HepG2 (cell line): ENCODE measurements around the gene TMEM74B. TPM values are rescaled to one million over a fixed set of nuclear protein-coding genes. Genes with fewer than 3 reads are reported as not detected.
A peak's percentile ranks its signal among the peaks of the same experiment; 100 is the strongest.

Experiments
- ARHGAP35 ChIP-seq: sonication (generic); formaldehyde crosslinking; IDR thresholded peaks from 2 replicates; pipeline ENCODE4 v1.9.0; 2022; ENCODE audit warnings: mild to moderate bottlenecking, inconsistent platforms, moderate library complexity, missing genetic modification reagents, borderline replicate concordance
- ARID2 ChIP-seq: sonication (generic); formaldehyde crosslinking; IDR thresholded peaks from 2 replicates; pipeline ENCODE4 v1.8.1; 2022; ENCODE audit warnings: mild to moderate bottlenecking, missing genetic modification reagents, borderline replicate concordance
- BORCS8-MEF2B ChIP-seq: sonication (generic); formaldehyde crosslinking; IDR thresholded peaks from 2 replicates; pipeline ENCODE4 v1.8.0; 2022; ENCODE audit warnings: mild to moderate bottlenecking, missing genetic modification reagents
- GABPB1 ChIP-seq: IDR thresholded peaks from 2 replicates; pipeline ENCODE4 v1.6.1; 2016; ENCODE audit warnings: mild to moderate bottlenecking, missing genetic modification reagents, moderate library complexity, missing compliant biosample characterization
- GMEB1 ChIP-seq: sonication (generic); formaldehyde crosslinking; IDR thresholded peaks from 2 replicates; pipeline ENCODE4 v1.5.1; 2020; ENCODE audit warnings: missing genetic modification reagents, mild to moderate bottlenecking, borderline replicate concordance
- HCFC1 ChIP-seq: fragments of 150-350 bp; IDR thresholded peaks from 2 replicates; pipeline ENCODE4 v1.6.1; 2014; ENCODE audit warnings: low read depth, low read length
- HOXA5 ChIP-seq: sonication (generic); formaldehyde crosslinking; IDR thresholded peaks from 2 replicates; pipeline ENCODE4 v1.4.0; 2020; ENCODE audit warnings: missing genetic modification reagents
- KMT2A ChIP-seq: sonication (generic); formaldehyde crosslinking; IDR thresholded peaks from 2 replicates; pipeline ENCODE4 v1.4.0; 2020; ENCODE audit warnings: missing genetic modification reagents
- MTF1 ChIP-seq: sonication (generic); formaldehyde crosslinking; IDR thresholded peaks from 2 replicates; pipeline ENCODE4 v1.5.0; 2020; ENCODE audit warnings: missing genetic modification reagents
- NAIF1 ChIP-seq: sonication (generic); formaldehyde crosslinking; IDR thresholded peaks from 2 replicates; pipeline ENCODE4 v1.5.0; 2020; ENCODE audit warnings: mild to moderate bottlenecking, missing genetic modification reagents, borderline replicate concordance
- PHF20 ChIP-seq: sonication (generic); formaldehyde crosslinking; IDR thresholded peaks from 2 replicates; pipeline ENCODE4 v1.5.0; 2020; ENCODE audit warnings: mild to moderate bottlenecking, missing genetic modification reagents
- PREB ChIP-seq: sonication (generic); formaldehyde crosslinking; IDR thresholded peaks from 2 replicates; pipeline ENCODE4 v1.4.0; 2020; ENCODE audit warnings: missing genetic modification reagents
- SIX4 ChIP-seq: sonication (generic); formaldehyde crosslinking; IDR thresholded peaks from 2 replicates; pipeline ENCODE4 v1.4.0; 2020; ENCODE audit warnings: missing genetic modification reagents
- SMAD3 ChIP-seq: sonication (generic); formaldehyde crosslinking; IDR thresholded peaks from 2 replicates; pipeline ENCODE4 v1.4.0; 2020; ENCODE audit warnings: missing genetic modification reagents
- SP5 ChIP-seq: IDR thresholded peaks from 2 replicates; pipeline ENCODE4 v1.6.1; 2016; ENCODE audit warnings: low read depth, borderline replicate concordance
- SSRP1 ChIP-seq: IDR thresholded peaks from 2 replicates; pipeline ENCODE4 v1.6.1; 2016; ENCODE audit warnings: control low read depth
- ZFAT ChIP-seq: sonication (generic); formaldehyde crosslinking; conservative IDR thresholded peaks from 2 replicates; pipeline ENCODE4 v1.8.1; 2023; ENCODE audit warnings: missing genetic modification reagents, inconsistent platforms
- ZNF350 ChIP-seq: sonication (generic); formaldehyde crosslinking; IDR thresholded peaks from 2 replicates; pipeline ENCODE4 v1.4.0; 2020; ENCODE audit warnings: mild to moderate bottlenecking, low read depth, missing genetic modification reagents, borderline replicate concordance
- ZNF552 ChIP-seq: sonication (generic); formaldehyde crosslinking; IDR thresholded peaks from 2 replicates; pipeline ENCODE4 v1.9.0; 2022; ENCODE audit warnings: missing genetic modification reagents, mild to moderate bottlenecking, borderline replicate concordance
- ZNF563 ChIP-seq: sonication (generic); formaldehyde crosslinking; IDR thresholded peaks from 2 replicates; pipeline ENCODE4 v1.8.0; 2022; ENCODE audit warnings: mild to moderate bottlenecking, moderate library complexity, missing genetic modification reagents
- ZNF652 ChIP-seq: IDR thresholded peaks from 2 replicates; pipeline ENCODE4 v1.6.1; 2016; ENCODE audit warnings: low read depth, borderline replicate concordance
- ZNF674 ChIP-seq: sonication (generic); formaldehyde crosslinking; IDR thresholded peaks from 2 replicates; pipeline ENCODE4 v1.5.0; 2020; ENCODE audit warnings: low read depth, mild to moderate bottlenecking, missing genetic modification reagents
- ZNF777 ChIP-seq: sonication (generic); formaldehyde crosslinking; IDR thresholded peaks from 2 replicates; pipeline ENCODE4 v1.4.0; 2020; ENCODE audit warnings: missing genetic modification reagents
- polyA plus RNA-seq, 8 experiments: library from polyadenylated mRNA; depleted of rRNA in 3 of 8; stranded (reverse) in 7 of 8; unstranded in 1 of 8; fragments of >200 nt; fragmentation: Illumina TruSeq in 4 of 8; extraction: Trizol in 4 of 8; gene quantifications; 2 replicates each; pipeline versions ENCODE4 v1.2.1 to v1.2.3, GENCODE V29; 2011 to 2016; ENCODE audit warnings: low read depth in 4 of 8, missing spikeins in 1 of 8, mixed read lengths in 1 of 8; ENCODE audit not compliant: insufficient read depth in 1 of 8
- total RNA-seq, 5 experiments: library from RNA; depleted of rRNA; stranded (reverse); fragments of >200 nt; fragmentation: Illumina TruSeq; extraction: Trizol; gene quantifications; 2 replicates each; pipeline ENCODE4 v1.2.3, GENCODE V29; 2016; ENCODE audit warnings: low read depth in 1 of 5
- TF ChIP-seq, protein P1 (sequence below): sonication (generic); formaldehyde crosslinking; IDR thresholded peaks from 2 replicates; pipeline ENCODE4 v1.5.0; 2020; ENCODE audit warnings: missing genetic modification reagents
- TF ChIP-seq, protein P2 (sequence below), 2 experiments: sonication (generic) in 1 of 2; formaldehyde crosslinking in 1 of 2; IDR thresholded peaks; 2 replicates each; pipeline versions ENCODE4 v1.5.1 to v1.6.1; 2011 to 2020; ENCODE audit warnings: borderline replicate concordance in 1 of 2, low read depth in 1 of 2, low read length in 1 of 2, mild to moderate bottlenecking in 1 of 2, missing genetic modification reagents in 1 of 2, moderate library complexity in 1 of 2

Gene TMEM74B
- total and polyA plus RNA-seq, 2 of the 13 experiments (the other 11 are each of a cell fraction or from before 2014, with no cell fraction given) = 4.7 to 18.4 TPM

GRCh38 chr20:1212607-1213396 is 28.0 kb upstream of the TMEM74B start (continued):
- TF ChIP-seq PREB (CRISPR knock-in tag) (0 out of 2 replicates have a peak, but pooled peaks have one; percentile 64), GABPB1 (CRISPR knock-in tag) (peak; percentile 34; the same call in 1 of the 2 replicates), SSRP1 (CRISPR knock-in tag) (0 out of 2 replicates have a peak, but pooled peaks have one; percentile 42), MTF1 (CRISPR knock-in tag) (no peak), GMEB1 (peak; percentile 48; the same call in 1 of the 2 replicates), BORCS8-MEF2B (CRISPR knock-in tag) (peak; percentile 87), HOXA5 (CRISPR knock-in tag) (peak; percentile 79; the same call in 1 of the 2 replicates), KMT2A (CRISPR knock-in tag) (peak; percentile 48; the same call in 1 of the 2 replicates), ZNF563 (CRISPR knock-in tag) (no peak), ZFAT (CRISPR knock-in tag) (no peak; the same call in 1 of the 2 replicates), ARID2 (CRISPR knock-in tag) (no peak), SP5 (CRISPR knock-in tag) (no peak), HCFC1 (no peak), PHF20 (CRISPR knock-in tag) (no peak), ZNF674 (CRISPR knock-in tag) (no peak), ZNF652 (CRISPR knock-in tag) (peak; percentile 56; the same call in 1 of the 2 replicates), SIX4 (CRISPR knock-in tag) (no peak), ZNF350 (CRISPR knock-in tag) (peak; percentile 46; the same call in 1 of the 2 replicates), ZNF552 (no peak), NAIF1 (CRISPR knock-in tag) (peak; percentile 78), ZNF777 (peak; percentile 72; the same call in 1 of the 2 replicates), ARHGAP35 (CRISPR knock-in tag) (no peak), SMAD3 (CRISPR knock-in tag) (0 out of 2 replicates have a peak, but pooled peaks have one; percentile 69)
- TF ChIP-seq, protein P1, sequence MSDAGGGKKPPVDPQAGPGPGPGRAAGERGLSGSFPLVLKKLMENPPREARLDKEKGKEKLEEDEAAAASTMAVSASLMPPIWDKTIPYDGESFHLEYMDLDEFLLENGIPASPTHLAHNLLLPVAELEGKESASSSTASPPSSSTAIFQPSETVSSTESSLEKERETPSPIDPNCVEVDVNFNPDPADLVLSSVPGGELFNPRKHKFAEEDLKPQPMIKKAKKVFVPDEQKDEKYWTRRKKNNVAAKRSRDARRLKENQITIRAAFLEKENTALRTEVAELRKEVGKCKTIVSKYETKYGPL (CRISPR knock-in tag) = no peak
- TF ChIP-seq, protein P2, sequence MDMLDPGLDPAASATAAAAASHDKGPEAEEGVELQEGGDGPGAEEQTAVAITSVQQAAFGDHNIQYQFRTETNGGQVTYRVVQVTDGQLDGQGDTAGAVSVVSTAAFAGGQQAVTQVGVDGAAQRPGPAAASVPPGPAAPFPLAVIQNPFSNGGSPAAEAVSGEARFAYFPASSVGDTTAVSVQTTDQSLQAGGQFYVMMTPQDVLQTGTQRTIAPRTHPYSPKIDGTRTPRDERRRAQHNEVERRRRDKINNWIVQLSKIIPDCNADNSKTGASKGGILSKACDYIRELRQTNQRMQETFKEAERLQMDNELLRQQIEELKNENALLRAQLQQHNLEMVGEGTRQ (IDR thresholded peaks at IDR 0.05; ENCODE audit: low read depth, low read length) = no peak
- TF ChIP-seq, protein P2 (CRISPR knock-in tag; IDR thresholded peaks at IDR 0.05; ENCODE audit: borderline replicate concordance) = no peak
